Activated CD4-positive, alpha-beta T cell treated with anti-CD3 and anti-CD28 coated beads, Interleukin-2, amount 10 ng/mL, durations not matched to agents 7 days and 5 days (primary cell): ENCODE measurements around the gene WDR86. TPM values are rescaled to one million over a fixed set of nuclear protein-coding genes. Genes with fewer than 3 reads are reported as not detected.

Source experiments
- CTCF ChIA-PET: fragments of 350-600 bp; sonication (Branson Sonifier 250); formaldehyde crosslinking; loops from one replicate; lab custom pipeline; 2021; ENCODE audit warnings: antibody characterized with exemption; lab: Charles Lee
- POLR2A ChIA-PET: fragments of 350-600 bp; sonication (Branson Sonifier 250); formaldehyde crosslinking; loops from one replicate; lab custom pipeline; 2021; ENCODE audit warnings: antibody characterized with exemption; lab: Charles Lee
- DNase-seq: peaks from one replicate; pipeline ENCODE4 v3.0.0-alpha.2; 2020
- H3K27ac Mint-ChIP-seq: one replicate; pipeline ENCODE4 v1.8.0; 2021; ENCODE audit warnings: mild to moderate bottlenecking, moderate library complexity, mixed read lengths
- H3K27me3 Mint-ChIP-seq: one replicate; pipeline ENCODE4 v1.8.0; 2021; ENCODE audit warnings: mixed read lengths
- H3K36me3 Mint-ChIP-seq: one replicate; pipeline ENCODE4 v1.8.0; 2021; ENCODE audit warnings: low read depth, mixed read lengths
- H3K4me1 Mint-ChIP-seq: one replicate; pipeline ENCODE4 v1.8.0; 2021; ENCODE audit warnings: mixed read lengths
- H3K4me3 Mint-ChIP-seq: one replicate; pipeline ENCODE4 v1.8.0; 2021; ENCODE audit warnings: mild to moderate bottlenecking, moderate library complexity, mixed read lengths
- H3K9me3 Mint-ChIP-seq: one replicate; pipeline ENCODE4 v1.8.0; 2021; ENCODE audit warnings: mixed read lengths
- total RNA-seq, 2 experiments: library from RNA; stranded (reverse); gene quantifications; one replicate each; pipeline ENCODE4 v1.2.3, GENCODE V29; 2021

Gene WDR86
- total RNA-seq, 2 experiments from 2014 or later = 0.29 to 0.77 TPM

GRCh38 chr7:151398446-151399304 is 11.2 kb downstream of the WDR86 start:
- Mint-ChIP-seq H3K36me3 (no peaks in the 10 kb centered on the region), H3K9me3 (peaks cover 10% of the 10 kb centered on the region), H3K27ac (no peak overlapping the region), H3K4me3 (no peak overlapping the region), H3K4me1 (peaks cover 6% of the 10 kb centered on the region), H3K27me3 (no peaks in the 10 kb centered on the region)
- ChIA-PET CTCF (interaction anchor here (1.1 kb wide), 1 partner anchor 157 kb away, joined by 4 read pairs; no protein-coding TSS in a partner anchor), POLR2A (no interaction called here)
- DNase-seq = no peak

- no peak overlapping the region for H3K4me3 Mint-ChIP-seq
- peaks cover 10% of the 10 kb centered on the region for H3K9me3 Mint-ChIP-seq
- peaks cover 2% of the 10 kb centered on the region for H3K4me1 Mint-ChIP-seq
- DNase-seq = no peak
- no peaks in the 10 kb centered on the region for H3K36me3 Mint-ChIP-seq
- ChIA-PET CTCF (no interaction called here), POLR2A (no interaction called here)
- H3K27ac Mint-ChIP-seq = no peak overlapping the region
- no peaks in the 10 kb centered on the region for H3K27me3 Mint-ChIP-seq
These were observed 12.8 kb downstream of the WDR86 start for GRCh38 chr7:151397026-151397425.

GRCh38 chr7:151396328-151396970 is 13.4 kb downstream of the WDR86 start:
- ChIA-PET CTCF (no interaction called here), POLR2A (no interaction called here)
- peaks cover 10% of the 10 kb centered on the region for H3K9me3 Mint-ChIP-seq

GRCh38 chr7:151395036-151395367 is 14.8 kb downstream of the WDR86 start:
- H3K4me1 Mint-ChIP-seq = peaks cover 2% of the 10 kb centered on the region
- no peaks in the 10 kb centered on the region for H3K27me3 Mint-ChIP-seq
- DNase-seq = no peak
- no peak overlapping the region for H3K4me3 Mint-ChIP-seq
- peaks cover 10% of the 10 kb centered on the region for H3K9me3 Mint-ChIP-seq
- H3K27ac Mint-ChIP-seq = no peak overlapping the region
- ChIA-PET CTCF (no interaction called here), POLR2A (no interaction called here)
- H3K36me3 Mint-ChIP-seq = no peaks in the 10 kb centered on the region

More at GRCh38 chr7:151396328-151396970, 13.4 kb downstream of the WDR86 start:
- no peak for DNase-seq
- H3K27ac Mint-ChIP-seq = no peak overlapping the region
- no peak overlapping the region for H3K4me3 Mint-ChIP-seq
- H3K36me3 Mint-ChIP-seq = no peaks in the 10 kb centered on the region
- peaks cover 2% of the 10 kb centered on the region for H3K4me1 Mint-ChIP-seq
- H3K27me3 Mint-ChIP-seq = no peaks in the 10 kb centered on the region

GRCh38 chr7:151394076-151395035 is 15.5 kb downstream of the WDR86 start:
- DNase-seq = no peak
- ChIA-PET CTCF (no interaction called here), POLR2A (no interaction called here)
- no peaks in the 10 kb centered on the region for H3K36me3 Mint-ChIP-seq
- H3K27ac Mint-ChIP-seq = no peak overlapping the region
- H3K4me1 Mint-ChIP-seq = peaks cover 2% of the 10 kb centered on the region
- no peaks in the 10 kb centered on the region for H3K27me3 Mint-ChIP-seq
- peaks cover 10% of the 10 kb centered on the region for H3K9me3 Mint-ChIP-seq
- no peak overlapping the region for H3K4me3 Mint-ChIP-seq

GRCh38 chr7:151393031-151393977 is 16.5 kb downstream of the WDR86 start:
- no peaks in the 10 kb centered on the region for H3K27me3 Mint-ChIP-seq
- DNase-seq = no peak
- no peak overlapping the region for H3K27ac Mint-ChIP-seq
- no peak overlapping the region for H3K4me3 Mint-ChIP-seq
- ChIA-PET CTCF (no interaction called here), POLR2A (no interaction called here)
- peaks cover 2% of the 10 kb centered on the region for H3K4me1 Mint-ChIP-seq
- no peaks in the 10 kb centered on the region for H3K36me3 Mint-ChIP-seq
- H3K9me3 Mint-ChIP-seq = peaks cover 9% of the 10 kb centered on the region

GRCh38 chr7:151392426-151392825 is 17.4 kb downstream of the WDR86 start:
- H3K4me1 Mint-ChIP-seq = no peaks in the 10 kb centered on the region
- H3K36me3 Mint-ChIP-seq = no peaks in the 10 kb centered on the region
- DNase-seq = no peak
- no peak overlapping the region for H3K27ac Mint-ChIP-seq
- no peak overlapping the region for H3K4me3 Mint-ChIP-seq
- H3K27me3 Mint-ChIP-seq = no peaks in the 10 kb centered on the region
- peaks cover 4% of the 10 kb centered on the region for H3K9me3 Mint-ChIP-seq
- POLR2A ChIA-PET = no interaction called here
- CTCF ChIA-PET = no interaction called here

GRCh38 chr7:151392002-151392401 is 17.8 kb downstream of the WDR86 start:
- DNase-seq = no peak
- ChIA-PET CTCF (no interaction called here), POLR2A (no interaction called here)
- Mint-ChIP-seq H3K27ac (no peak overlapping the region), H3K36me3 (no peaks in the 10 kb centered on the region), H3K4me3 (no peak overlapping the region), H3K4me1 (no peaks in the 10 kb centered on the region), H3K27me3 (no peaks in the 10 kb centered on the region), H3K9me3 (no peaks in the 10 kb centered on the region)

GRCh38 chr7:151391358-151391730 is 18.5 kb downstream of the WDR86 start:
- Mint-ChIP-seq H3K27me3 (no peaks in the 10 kb centered on the region), H3K36me3 (no peaks in the 10 kb centered on the region), H3K9me3 (no peaks in the 10 kb centered on the region), H3K4me3 (no peak overlapping the region), H3K4me1 (no peaks in the 10 kb centered on the region), H3K27ac (no peak overlapping the region)
- ChIA-PET CTCF (no interaction called here), POLR2A (no interaction called here)
- no peak for DNase-seq

- POLR2A ChIA-PET = no interaction called here
- Mint-ChIP-seq H3K9me3 (no peaks in the 10 kb centered on the region), H3K4me1 (no peaks in the 10 kb centered on the region), H3K27ac (no peak overlapping the region), H3K36me3 (no peaks in the 10 kb centered on the region), H3K27me3 (no peaks in the 10 kb centered on the region), H3K4me3 (no peak overlapping the region)
- DNase-seq = no peak
- CTCF ChIA-PET = interaction anchor here (0.7 kb wide), 1 partner anchor 12 kb away, joined by 3 read pairs; no protein-coding TSS in a partner anchor
These were observed 19.1 kb downstream of the WDR86 start for GRCh38 chr7:151390598-151391357.

GRCh38 chr7:151389768-151390597 is 19.9 kb downstream of the WDR86 start:
- Mint-ChIP-seq H3K9me3 (no peaks in the 10 kb centered on the region), H3K4me1 (no peaks in the 10 kb centered on the region), H3K27ac (no peak overlapping the region), H3K36me3 (no peaks in the 10 kb centered on the region), H3K4me3 (no peak overlapping the region), H3K27me3 (peaks cover under 1% of the 10 kb centered on the region)
- CTCF ChIA-PET = interaction anchor here (0.7 to 1.1 kb wide), 2 partner anchors 12 to 26 kb away, joined by 3 to 4 read pairs; no protein-coding TSS in a partner anchor
- DNase-seq = no peak
- POLR2A ChIA-PET = no interaction called here
